T-helper 1 cell treated with Interleukin-12 subunit alpha and Interleukin-12 subunit beta and Interleukin-4 antibody, amounts not matched to agents 30 μg/mL and 1 μg/mL, for 36 hours (primary cell): ENCODE results near the gene CELSR3.

Source experiments
- H3K27ac Mint-ChIP-seq: one replicate; pipeline ENCODE4 v1.8.0; 2021; ENCODE audit warnings: mild to moderate bottlenecking, mixed read lengths
- H3K27me3 Mint-ChIP-seq: one replicate; pipeline ENCODE4 v1.8.0; 2021; ENCODE audit warnings: low read depth, mixed read lengths
- H3K36me3 Mint-ChIP-seq: one replicate; pipeline ENCODE4 v1.8.0; 2021; ENCODE audit warnings: low read depth, mixed read lengths
- H3K4me1 Mint-ChIP-seq: one replicate; pipeline ENCODE4 v1.8.0; 2021; ENCODE audit warnings: low read depth, mixed read lengths
- H3K4me3 Mint-ChIP-seq: one replicate; pipeline ENCODE4 v1.8.0; 2021; ENCODE audit warnings: mild to moderate bottlenecking, moderate library complexity, mixed read lengths
- H3K9me3 Mint-ChIP-seq: one replicate; pipeline ENCODE4 v1.8.0; 2021; ENCODE audit warnings: mixed read lengths

Gene CELSR3

DNA sequence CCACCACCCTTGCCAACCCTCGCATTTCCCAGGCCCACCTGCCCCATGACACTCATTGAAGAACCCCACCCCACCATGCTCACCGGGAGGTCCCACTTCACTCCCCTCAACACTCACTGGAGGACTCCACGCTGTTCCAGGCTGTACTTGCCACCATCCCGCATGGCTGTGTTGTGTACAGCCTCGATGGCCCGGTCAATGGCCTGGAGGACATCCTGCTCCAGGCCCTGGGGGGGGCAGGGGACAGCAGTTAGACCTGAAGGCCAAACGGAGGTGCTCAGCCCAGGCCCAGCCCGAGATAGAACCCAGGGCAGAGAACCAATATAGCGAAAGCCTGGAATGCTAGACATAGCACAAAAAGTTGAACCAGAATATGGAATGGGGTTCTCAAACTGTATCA lies 20.1 kb upstream of the CELSR3 start:
- no peak overlapping the region for H3K4me3 Mint-ChIP-seq
- peaks cover 27% of the 10 kb centered on the region for H3K36me3 Mint-ChIP-seq
- peaks cover 25% of the 10 kb centered on the region for H3K4me1 Mint-ChIP-seq
- peak overlapping the region; percentile 13 for H3K27ac Mint-ChIP-seq
- H3K9me3 Mint-ChIP-seq, result no peaks in the 10 kb centered on the region
- no peaks in the 10 kb centered on the region for H3K27me3 Mint-ChIP-seq

DNA sequence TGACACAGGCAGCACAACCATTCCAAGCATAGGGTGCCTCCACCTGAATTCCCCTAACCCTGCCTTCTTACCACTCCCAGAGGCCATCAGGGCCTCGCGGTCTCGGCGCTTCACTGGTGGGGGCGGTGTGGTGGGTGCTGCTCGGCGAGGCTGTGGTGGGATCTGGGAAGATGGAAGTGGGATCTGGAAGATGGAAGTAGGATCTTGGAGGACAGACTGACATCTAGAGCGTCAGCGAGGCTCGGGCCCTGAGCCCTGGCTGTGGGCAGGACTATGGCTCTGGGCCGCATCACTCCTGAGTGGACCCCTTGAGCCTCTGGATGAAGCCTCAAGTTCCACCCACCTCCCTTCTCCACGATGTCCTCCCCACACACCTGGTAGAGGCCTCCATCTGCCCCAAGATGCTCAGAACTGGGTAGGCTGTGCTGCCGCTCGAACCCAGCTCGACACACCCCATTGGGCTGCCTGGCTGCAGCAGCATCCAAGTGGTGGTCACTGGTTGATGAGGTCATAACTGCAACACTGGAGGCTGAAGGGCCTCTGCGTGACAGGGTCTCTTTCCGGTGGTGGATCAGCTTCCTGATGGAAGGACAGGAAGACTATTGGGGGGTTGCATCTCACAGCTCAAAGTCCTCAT lies 19.4 kb upstream of the CELSR3 start:
- Mint-ChIP-seq H3K27me3 (no peaks in the 10 kb centered on the region), H3K36me3 (peaks cover 30% of the 10 kb centered on the region), H3K9me3 (no peaks in the 10 kb centered on the region), H3K4me3 (no peak overlapping the region), H3K4me1 (peaks cover 25% of the 10 kb centered on the region), H3K27ac (no peak overlapping the region)

GRCh38 chr3:48681541-48681880 lies 18.8 kb upstream of the CELSR3 start:
- Mint-ChIP-seq H3K4me3 (no peak overlapping the region), H3K4me1 (peaks cover 23% of the 10 kb centered on the region), H3K36me3 (peaks cover 30% of the 10 kb centered on the region), H3K27me3 (no peaks in the 10 kb centered on the region), H3K27ac (no peak overlapping the region), H3K9me3 (no peaks in the 10 kb centered on the region)

DNA sequence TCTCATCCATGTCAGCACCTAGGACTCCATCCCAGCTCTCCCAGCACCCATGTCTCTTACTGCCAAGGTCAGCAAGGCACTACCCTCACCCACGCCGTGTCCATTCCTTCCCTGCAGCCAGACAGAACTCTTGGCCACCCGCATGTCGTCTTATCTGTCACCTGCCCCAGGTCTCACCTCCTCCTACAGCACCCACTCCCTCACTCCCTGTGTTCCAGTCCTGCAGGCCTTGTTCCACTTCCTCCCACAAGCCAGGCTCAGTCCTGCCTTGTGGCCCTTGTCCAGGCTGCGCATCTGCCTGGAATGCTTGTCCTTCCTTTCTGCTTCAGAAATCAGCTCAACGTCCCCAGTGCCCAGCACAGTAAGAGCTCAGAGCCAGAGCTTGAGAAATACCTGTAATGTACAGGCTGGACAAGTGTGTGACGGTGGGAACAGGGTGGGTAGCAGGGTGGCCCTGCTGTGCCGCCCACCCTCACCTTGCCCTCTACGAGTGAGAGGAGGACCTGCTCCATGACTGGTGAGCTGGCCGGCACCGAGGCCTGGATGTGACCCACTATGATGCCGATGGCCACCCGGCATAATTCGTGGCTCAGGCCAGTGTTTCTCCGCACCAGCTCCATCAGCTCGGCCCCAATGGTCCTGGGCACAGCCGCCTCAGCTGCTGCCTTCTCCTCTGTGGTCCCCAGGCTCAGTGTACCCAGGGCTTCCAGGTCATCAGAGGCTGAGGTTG lies 18.3 kb upstream of the CELSR3 start:
- Mint-ChIP-seq H3K4me3 (no peak overlapping the region), H3K4me1 (peaks cover 19% of the 10 kb centered on the region), H3K36me3 (peaks cover 35% of the 10 kb centered on the region), H3K27me3 (no peaks in the 10 kb centered on the region), H3K9me3 (no peaks in the 10 kb centered on the region), H3K27ac (no peak overlapping the region)

DNA sequence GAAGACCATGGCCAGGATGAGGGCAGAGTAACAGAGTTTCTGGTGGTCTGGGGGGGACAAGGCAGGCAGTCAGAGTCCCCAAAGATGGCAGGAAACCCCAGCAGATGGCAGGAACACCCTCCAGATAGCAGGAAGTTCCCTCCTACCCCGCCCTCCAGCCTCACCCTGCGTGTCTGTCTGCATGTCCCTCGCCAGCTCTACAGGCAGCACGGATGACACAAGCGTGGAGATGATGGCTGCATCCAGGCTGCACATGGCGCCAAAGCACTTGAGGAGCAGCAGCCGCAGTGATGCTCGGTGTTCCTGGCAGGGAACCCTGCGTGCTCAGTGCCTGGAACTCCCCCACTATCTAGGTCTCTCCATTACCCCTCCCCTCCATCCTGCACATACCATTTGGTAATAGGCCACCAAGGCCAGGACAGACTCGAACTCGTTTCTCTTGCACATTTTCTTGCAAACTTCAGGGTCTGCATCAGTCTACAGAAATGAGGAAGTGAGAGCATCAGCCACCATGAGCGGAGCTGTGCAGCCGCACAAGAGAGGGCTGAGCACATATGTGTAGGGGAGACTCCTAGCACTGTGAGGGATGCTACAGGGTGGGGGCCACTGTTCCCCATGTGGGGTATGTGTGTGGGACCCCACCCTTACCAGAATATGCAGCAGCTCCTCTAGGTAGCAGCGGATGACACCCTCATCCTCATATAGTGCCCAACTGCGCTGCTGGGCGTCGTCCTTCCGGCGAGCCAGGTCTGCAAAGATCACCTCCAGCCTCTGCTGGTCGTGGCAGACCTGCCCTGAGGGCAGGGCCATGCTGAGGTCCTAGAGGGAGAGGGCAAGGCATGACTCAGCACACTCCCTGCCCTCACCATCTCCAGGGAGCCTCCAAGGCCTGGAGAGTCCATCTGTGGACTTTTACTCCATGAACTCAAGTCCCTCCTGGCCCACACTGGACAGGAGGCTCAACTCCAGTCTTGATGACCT lies 17.0 kb upstream of the CELSR3 start:
- H3K36me3 Mint-ChIP-seq, result peaks cover 41% of the 10 kb centered on the region
- peaks cover 13% of the 10 kb centered on the region for H3K4me1 Mint-ChIP-seq
- no peaks in the 10 kb centered on the region for H3K9me3 Mint-ChIP-seq
- H3K27ac Mint-ChIP-seq, result no peak overlapping the region
- no peaks in the 10 kb centered on the region for H3K27me3 Mint-ChIP-seq
- H3K4me3 Mint-ChIP-seq, result no peak overlapping the region

DNA sequence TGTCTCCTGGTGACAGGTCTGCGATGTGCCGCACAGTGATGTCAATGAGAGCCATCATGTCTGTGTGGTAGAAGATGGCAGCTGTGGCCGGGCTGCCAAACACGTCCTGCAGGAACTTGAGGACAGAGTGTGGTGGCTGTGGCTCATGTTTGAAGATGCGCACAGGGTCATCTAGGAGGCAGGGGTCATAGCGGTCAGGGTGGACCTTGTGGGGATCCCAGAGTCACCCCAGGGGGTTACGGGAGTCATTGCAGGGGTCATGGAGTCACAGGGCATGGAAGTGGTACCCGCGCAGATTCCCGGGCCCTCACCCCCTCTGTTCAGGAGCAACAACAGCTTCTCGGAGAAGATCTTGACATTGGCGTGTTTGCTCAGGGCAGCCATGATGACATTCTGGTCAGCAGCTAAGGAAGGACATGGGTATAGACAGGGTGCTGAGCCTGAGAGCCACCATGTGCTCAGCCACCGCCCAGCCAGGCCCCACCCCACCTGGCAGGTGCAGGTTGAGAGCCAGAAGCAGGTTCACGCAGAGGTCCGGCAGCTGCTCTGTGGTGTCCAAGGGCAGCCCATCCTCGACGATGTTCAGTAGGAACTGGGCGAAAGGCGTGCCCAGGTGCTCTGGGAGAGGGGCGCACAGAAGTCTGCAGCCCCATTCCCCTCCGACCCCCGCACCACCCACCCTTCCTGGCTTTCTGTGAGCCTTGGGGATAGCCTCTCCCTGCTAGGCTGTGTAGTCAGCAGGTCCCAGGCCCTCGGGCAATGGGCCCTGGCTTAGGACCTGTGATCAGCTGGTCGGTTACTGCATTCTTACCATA lies 16.1 kb upstream of the CELSR3 start:
- Mint-ChIP-seq H3K4me3 (no peak overlapping the region), H3K4me1 (peaks cover 7% of the 10 kb centered on the region), H3K27ac (no peak overlapping the region), H3K36me3 (peaks cover 41% of the 10 kb centered on the region), H3K27me3 (no peaks in the 10 kb centered on the region), H3K9me3 (no peaks in the 10 kb centered on the region)

DNA sequence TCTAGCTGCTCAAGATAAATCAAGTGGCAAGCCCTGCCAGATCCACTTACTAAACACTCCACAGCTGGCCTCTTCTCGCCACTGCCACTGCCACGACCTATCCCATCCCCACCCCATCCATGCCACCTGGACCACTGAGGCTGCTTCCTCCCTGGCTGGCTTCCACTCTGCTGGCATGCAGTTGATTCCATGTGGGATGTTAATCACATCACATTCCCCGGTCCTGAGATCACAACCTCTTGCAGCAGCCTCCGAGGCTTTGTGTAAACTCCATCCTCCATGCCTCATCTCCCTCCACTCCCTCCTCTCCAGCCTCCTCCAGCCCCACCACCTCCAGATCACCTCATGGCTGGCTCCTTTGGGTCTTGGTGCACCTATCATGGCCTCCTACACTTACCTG lies 15.4 kb upstream of the CELSR3 start:
- Mint-ChIP-seq H3K27me3 (no peaks in the 10 kb centered on the region), H3K27ac (no peak overlapping the region), H3K36me3 (peaks cover 41% of the 10 kb centered on the region)

DNA sequence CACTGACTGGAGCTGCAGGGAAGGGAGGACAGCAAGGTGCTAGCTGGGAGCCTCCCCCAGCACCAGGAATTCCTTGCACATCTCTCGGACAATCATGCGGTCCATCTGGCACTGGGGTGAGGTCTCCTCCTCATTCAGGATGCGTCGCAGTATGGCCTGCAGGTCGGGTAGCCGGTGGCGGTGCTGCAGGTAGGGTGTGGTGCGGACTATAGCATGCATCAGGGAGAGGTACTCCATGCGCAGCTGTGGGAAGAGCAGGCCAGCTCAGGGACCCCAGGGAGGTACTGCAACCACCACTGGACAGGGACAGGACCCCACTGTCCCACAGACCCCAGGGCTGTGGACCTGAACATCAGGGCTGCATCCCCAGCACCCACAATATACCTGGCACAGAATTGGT lies 11.8 kb upstream of the CELSR3 start:
- Mint-ChIP-seq H3K4me1 (no peaks in the 10 kb centered on the region), H3K4me3 (no peak overlapping the region), H3K36me3 (peaks cover 32% of the 10 kb centered on the region), H3K27ac (no peak overlapping the region), H3K9me3 (no peaks in the 10 kb centered on the region), H3K27me3 (no peaks in the 10 kb centered on the region)

More for the DNA sequence above, 15.4 kb upstream of the CELSR3 start:
- Mint-ChIP-seq H3K4me1 (peaks cover 3% of the 10 kb centered on the region), H3K9me3 (no peaks in the 10 kb centered on the region), H3K4me3 (no peak overlapping the region)

GRCh38 chr3:48672522-48672921 lies 9.8 kb upstream of the CELSR3 start:
- no peaks in the 10 kb centered on the region for H3K27me3 Mint-ChIP-seq
- peaks cover 22% of the 10 kb centered on the region for H3K36me3 Mint-ChIP-seq
- no peak overlapping the region for H3K27ac Mint-ChIP-seq
- H3K9me3 Mint-ChIP-seq, result no peaks in the 10 kb centered on the region
- H3K4me1 Mint-ChIP-seq, result no peaks in the 10 kb centered on the region
- no peak overlapping the region for H3K4me3 Mint-ChIP-seq

DNA sequence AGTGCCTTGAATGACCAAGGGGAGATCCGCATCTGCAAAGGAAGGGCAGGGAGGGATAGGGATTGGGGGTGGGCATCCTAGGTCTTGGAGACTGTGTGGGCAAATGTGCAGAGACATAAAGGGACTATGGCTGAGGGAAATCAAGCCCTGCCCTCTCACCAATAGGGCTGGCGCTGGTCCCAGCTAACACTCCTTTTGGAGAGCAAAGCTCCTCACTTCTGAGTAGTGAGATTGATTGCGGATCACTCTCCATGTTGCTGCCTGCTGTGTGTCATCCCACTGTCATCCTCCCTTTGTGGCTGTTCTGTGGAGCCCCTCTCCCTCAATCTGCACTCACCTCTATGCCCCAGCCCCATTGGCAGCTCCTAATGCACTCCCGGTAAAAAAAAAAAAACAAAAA lies 2.2 kb upstream of the CELSR3 start:
- H3K4me1 Mint-ChIP-seq, result peaks cover 14% of the 10 kb centered on the region
- H3K4me3 Mint-ChIP-seq, result no peak overlapping the region
- peaks cover 3% of the 10 kb centered on the region for H3K36me3 Mint-ChIP-seq
- H3K27ac Mint-ChIP-seq, result no peak overlapping the region
- H3K27me3 Mint-ChIP-seq, result peaks cover 13% of the 10 kb centered on the region
- no peaks in the 10 kb centered on the region for H3K9me3 Mint-ChIP-seq

DNA sequence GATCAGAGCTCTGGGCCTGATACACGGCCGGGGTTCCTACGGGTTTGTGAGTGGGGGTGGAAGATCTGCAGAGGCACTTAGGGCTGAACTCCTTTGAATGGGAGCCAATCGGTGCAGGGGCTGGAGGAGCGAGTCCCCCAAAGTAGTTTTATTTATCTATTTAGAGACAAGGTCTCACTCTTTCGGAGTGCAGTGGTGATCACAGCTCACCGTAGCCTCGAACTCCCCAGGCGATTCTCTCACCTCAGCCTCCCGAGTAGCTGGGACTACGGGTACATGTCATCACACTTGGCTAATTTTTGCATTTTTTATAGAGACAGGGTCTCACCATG lies 1.6 kb upstream of the CELSR3 start:
- peaks cover 14% of the 10 kb centered on the region for H3K4me1 Mint-ChIP-seq
- peaks cover 3% of the 10 kb centered on the region for H3K36me3 Mint-ChIP-seq
- peaks cover 18% of the 10 kb centered on the region for H3K27me3 Mint-ChIP-seq
- H3K9me3 Mint-ChIP-seq, result no peaks in the 10 kb centered on the region
- H3K27ac Mint-ChIP-seq, result peak overlapping the region; percentile 93
- H3K4me3 Mint-ChIP-seq, result peak overlapping the region; percentile 94

DNA sequence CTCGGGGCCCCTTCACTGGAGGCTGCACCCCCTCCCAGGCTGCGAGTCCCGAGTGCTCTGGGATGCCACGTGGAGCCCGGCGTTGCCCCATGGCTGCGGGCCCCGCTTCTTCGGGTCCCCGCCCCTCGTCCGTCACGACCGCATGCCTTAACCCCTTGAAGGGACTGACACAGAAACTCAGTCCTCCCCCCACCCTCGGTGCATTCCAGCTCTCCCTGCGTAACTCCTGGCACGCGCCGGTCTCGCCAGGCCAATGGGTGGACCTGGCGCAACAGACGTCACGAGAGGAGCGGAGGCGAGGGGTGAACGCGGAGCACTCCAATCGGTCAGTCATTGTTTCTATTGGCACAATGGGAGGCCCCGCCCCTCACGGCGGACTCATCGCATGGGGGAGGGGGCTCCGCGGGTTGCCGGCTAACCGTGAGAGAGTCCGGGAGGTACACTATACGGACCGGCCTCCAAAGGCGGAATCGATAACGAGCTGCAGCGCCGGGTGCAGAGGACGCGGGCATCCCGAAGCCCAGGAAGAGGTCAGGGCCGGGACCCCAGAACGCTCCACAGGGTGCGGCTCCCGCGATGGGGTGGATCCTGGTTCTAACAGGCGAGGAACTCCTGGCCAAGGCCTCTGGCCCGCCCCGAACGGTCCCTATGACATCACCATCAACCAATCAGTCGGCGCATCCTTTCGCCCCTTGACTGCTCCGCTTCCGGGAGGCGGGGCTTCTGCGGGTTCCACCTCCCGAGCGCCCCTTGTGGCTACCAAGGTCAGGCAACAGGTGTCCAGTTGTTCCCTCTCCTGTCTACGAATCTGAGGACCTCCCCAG lies 1.0 kb upstream of the CELSR3 start:
- H3K4me1 Mint-ChIP-seq, result peaks cover 14% of the 10 kb centered on the region
- H3K4me3 Mint-ChIP-seq, result peak overlapping the region; percentile 94
- no peaks in the 10 kb centered on the region for H3K9me3 Mint-ChIP-seq
- peak overlapping the region; percentile 93 for H3K27ac Mint-ChIP-seq
- peaks cover 3% of the 10 kb centered on the region for H3K36me3 Mint-ChIP-seq
- H3K27me3 Mint-ChIP-seq, result peaks cover 18% of the 10 kb centered on the region

DNA sequence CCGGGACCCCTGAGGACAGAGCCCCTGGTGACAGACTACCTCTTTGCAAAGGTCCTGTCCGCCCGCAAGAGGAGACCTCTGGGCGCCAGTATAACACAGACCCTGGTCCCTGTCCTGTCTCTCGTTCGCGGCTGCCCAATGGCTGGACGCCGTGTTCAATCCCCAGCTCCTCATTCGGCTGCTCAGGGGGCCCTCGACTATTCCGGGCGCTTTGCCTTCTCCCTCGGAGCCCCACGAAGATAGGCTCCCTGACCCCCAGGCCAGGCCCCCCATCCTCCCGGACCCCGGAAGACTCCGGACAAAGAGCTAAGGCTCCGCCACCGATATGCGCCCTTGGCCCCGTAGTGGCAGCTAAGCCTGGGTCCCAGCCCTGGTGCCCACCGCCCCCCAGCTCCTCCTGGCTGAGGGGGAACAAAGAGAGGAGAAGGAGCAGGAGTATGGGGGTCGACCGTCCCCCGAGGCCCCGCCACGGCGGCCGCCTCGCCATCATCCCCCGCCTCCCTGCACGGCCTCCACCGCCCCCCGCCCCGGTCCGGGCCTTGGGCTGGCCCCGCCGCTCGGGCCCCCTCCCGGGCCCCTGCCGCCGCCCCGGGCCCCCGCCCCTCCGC lies 437 bp downstream of the CELSR3 start:
- H3K27me3 Mint-ChIP-seq, result peaks cover 18% of the 10 kb centered on the region
- H3K9me3 Mint-ChIP-seq, result no peaks in the 10 kb centered on the region
- peaks cover 14% of the 10 kb centered on the region for H3K4me1 Mint-ChIP-seq
- H3K4me3 Mint-ChIP-seq, result peak overlapping the region; percentile 40
- peaks cover 3% of the 10 kb centered on the region for H3K36me3 Mint-ChIP-seq
- H3K27ac Mint-ChIP-seq, result no peak overlapping the region
